HG03354 (cell line): ENCODE data around the gene SORCS2.

Experiments used
- ATAC-seq: cut with Tn5 transposase; IDR thresholded peaks from one replicate; pipeline ENCODE4 v1.9.1; 2021; ENCODE audit warnings: mild to moderate bottlenecking; ENCODE audit not compliant: unreplicated experiment, poor library complexity, severe bottlenecking

The SORCS2 gene

GRCh38 chr4:7498446-7499200 lies 306.3 kb downstream of the SORCS2 start:
- no peak for ATAC-seq

GRCh38 chr4:7499661-7500060 lies 307.3 kb downstream of the SORCS2 start:
- ATAC-seq: no peak

GRCh38 chr4:7500404-7500803 lies 308.1 kb downstream of the SORCS2 start:
- ATAC-seq: no peak

- no peak for ATAC-seq
Measured at GRCh38 chr4:7501314-7501713, 309.0 kb downstream of the SORCS2 start.

- no peak for ATAC-seq
Measured at GRCh38 chr4:7501873-7502272, 309.5 kb downstream of the SORCS2 start.

DNA sequence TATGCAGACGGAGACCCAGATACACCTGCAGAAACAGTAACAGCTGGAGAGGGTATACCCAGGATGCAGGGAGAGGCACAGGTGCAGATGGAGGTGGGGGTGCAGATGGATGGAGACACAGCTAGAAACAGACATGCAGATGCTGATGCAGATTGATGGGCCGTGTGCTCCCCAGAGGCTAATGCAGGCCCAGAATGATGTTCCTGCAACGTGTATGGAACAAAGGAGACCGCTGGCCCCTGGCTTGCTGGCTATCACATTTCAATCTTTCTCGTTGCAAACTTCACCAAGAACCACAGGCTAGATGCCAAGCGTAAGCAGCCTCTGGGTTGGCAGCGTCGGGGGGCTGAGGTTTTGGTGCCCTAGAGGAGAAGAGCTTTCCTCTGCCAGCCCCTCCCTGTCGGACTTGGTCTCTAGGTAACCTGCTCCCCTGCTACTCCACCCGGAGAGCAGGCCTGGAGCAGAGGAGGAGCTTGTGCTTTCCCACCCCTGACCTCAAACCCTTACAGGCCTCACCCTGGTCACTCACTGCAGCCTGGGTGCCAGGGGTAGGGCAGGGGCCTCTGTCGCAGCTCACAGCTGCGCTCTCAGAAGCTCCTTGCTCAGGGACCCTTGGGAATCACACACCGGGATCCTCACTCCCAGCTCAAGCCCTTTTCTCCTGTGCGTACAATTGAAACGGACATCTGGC lies 311.4 kb downstream of the SORCS2 start:
- no peak for ATAC-seq

GRCh38 chr4:7505116-7505900 lies 313.0 kb downstream of the SORCS2 start:
- no peak for ATAC-seq

GRCh38 chr4:7506119-7506518 lies 313.8 kb downstream of the SORCS2 start:
- no peak for ATAC-seq

GRCh38 chr4:7506572-7506971 lies 314.2 kb downstream of the SORCS2 start:
- no peak for ATAC-seq

GRCh38 chr4:7507381-7507780 lies 315.0 kb downstream of the SORCS2 start:
- no peak for ATAC-seq

GRCh38 chr4:7510066-7510465 lies 317.7 kb downstream of the SORCS2 start:
- no peak for ATAC-seq

DNA sequence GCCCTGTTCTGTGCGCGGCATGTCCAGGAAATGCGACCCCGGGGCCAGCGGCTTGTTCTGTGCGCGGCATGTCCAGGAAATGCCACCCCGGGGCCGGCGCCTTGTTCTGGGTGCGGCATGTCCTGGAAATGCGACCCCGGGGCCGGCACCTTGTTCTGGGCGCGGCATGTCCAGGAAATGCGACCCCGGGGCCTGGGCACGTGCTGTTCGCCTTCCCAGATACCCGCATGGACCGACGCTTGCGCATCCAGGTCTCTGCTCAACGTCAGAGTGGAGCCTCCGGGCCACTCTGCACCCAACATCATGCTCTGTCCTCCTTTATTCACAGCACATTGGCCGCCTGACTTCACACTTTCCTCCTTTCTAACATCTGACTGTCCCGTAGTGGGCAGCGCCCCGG lies 318.2 kb downstream of the SORCS2 start:
- ATAC-seq: no peak

GRCh38 chr4:7511525-7511924 lies 319.2 kb downstream of the SORCS2 start:
- ATAC-seq: no peak

GRCh38 chr4:7512428-7512827 lies 320.1 kb downstream of the SORCS2 start:
- no peak for ATAC-seq

DNA sequence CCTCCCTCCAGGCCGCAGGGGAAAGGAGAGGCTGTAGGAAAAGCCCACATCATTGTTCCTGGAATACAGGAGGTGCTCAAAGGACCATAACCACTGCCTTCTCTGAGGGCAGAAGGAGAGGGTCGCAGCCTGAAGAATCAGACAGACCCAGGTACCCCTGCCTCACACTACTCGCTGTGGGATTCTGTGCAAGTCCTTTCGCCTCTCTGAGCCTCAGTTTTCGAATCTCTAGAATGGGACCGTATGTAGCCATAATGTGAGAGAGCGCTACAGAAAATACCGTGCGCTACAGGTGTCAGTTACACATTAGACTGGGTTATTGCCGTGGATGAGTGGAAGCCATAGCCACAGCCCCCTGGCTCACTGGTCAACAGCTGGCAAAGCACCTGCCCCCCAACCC lies 320.6 kb downstream of the SORCS2 start:
- ATAC-seq: no peak

DNA sequence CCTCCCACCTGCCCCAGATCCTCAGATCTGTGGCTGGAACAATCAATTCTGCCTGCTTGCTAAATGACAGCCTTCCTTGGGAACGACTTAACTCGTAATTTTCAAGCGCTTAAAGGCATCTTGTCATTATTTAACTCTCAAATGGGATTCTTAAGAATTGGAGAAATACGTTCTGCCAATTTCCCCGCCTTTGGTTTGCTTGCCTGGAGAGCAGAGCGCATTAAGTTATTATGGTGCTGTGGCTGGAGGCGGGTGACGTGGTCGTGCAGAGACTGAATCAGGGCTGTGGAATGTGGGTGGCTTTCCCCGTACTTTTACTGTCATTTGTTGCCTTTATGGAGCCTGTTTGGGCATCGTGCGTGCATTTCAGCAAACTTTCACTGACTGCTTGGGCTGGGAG lies 321.3 kb downstream of the SORCS2 start:
- ATAC-seq: no peak

DNA sequence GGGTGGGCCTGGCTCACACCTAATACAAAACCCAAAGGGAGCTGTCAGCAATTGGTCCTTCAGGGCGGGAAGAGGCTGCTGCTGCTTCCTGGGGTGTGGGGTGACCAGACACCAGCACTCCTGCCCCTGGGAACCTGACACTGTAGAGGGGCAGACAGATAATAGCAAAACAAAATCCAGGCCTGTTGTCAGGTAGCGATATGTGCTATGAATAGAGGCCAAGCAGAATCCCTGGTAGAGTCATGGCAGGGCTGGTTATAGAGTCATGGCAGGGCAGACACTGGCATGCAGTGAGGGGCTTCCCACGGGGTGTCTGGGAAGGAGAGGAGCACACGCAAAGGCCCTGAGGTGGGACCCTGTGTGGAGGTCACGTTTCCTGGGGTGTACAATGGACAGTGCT lies 321.9 kb downstream of the SORCS2 start:
- ATAC-seq: no peak

- no peak for ATAC-seq
Measured at GRCh38 chr4:7514789-7515188, 322.5 kb downstream of the SORCS2 start.

- ATAC-seq: no peak
Measured at GRCh38 chr4:7515390-7515902, 323.1 kb downstream of the SORCS2 start.

DNA sequence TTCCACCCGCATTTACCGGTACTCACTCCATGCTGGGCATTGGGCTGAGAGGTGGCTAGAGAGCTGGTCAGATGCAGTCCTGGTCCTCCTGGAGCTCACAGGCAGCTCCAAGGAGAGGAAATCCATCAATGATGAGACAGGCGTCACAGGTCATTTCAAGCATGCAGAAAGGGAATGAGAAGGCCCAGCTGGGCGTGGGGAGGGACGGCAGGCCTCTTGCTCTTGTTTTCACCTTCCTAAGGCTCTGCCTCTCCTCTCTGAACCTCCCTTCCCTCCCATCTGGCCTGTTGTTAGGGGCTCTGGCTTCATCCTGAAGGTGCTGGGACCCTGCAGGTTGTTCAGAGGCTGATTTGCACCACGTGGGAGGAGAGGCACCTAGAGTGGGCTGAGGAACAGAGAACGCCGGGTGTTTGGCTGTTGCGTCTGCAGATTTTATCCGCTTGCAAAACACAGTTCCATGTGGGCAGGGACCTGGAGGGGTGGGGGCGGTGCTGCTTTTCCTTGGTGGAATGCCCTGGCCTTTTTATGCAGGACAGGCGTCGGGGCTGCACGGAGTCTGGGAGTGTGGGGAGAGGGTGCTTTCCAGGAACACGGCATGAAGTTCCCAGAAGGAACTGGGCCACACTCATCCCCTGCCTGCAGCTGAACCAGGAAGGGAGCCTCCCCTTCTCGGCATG lies 323.9 kb downstream of the SORCS2 start:
- no peak for ATAC-seq
